Nephron progenitor cell (in vitro differentiated cells): ENCODE measurements around the gene PRKAG1.

ENCODE experiments used
- DNase-seq: peaks from one replicate; pipeline ENCODE4 v3.0.0; 2021
- H3K27ac Mint-ChIP-seq: 2 replicates; pipeline ENCODE4 v1.8.0; 2021; ENCODE audit warnings: mild to moderate bottlenecking, moderate library complexity, mixed read lengths
- H3K27me3 Mint-ChIP-seq: 2 replicates; pipeline ENCODE4 v1.8.0; 2021; ENCODE audit warnings: mild to moderate bottlenecking, low read depth, mixed read lengths; ENCODE audit not compliant: poor library complexity
- H3K36me3 Mint-ChIP-seq: 2 replicates; pipeline ENCODE4 v1.8.0; 2021; ENCODE audit warnings: low read depth, mixed read lengths
- H3K4me1 Mint-ChIP-seq: 2 replicates; pipeline ENCODE4 v1.8.0; 2021; ENCODE audit warnings: mixed read lengths
- H3K4me3 Mint-ChIP-seq: 2 replicates; pipeline ENCODE4 v1.8.0; 2021; ENCODE audit warnings: mild to moderate bottlenecking, moderate library complexity, mixed read lengths
- H3K9me3 Mint-ChIP-seq: 2 replicates; pipeline ENCODE4 v1.8.0; 2021; ENCODE audit warnings: mild to moderate bottlenecking, moderate library complexity, mixed read lengths
- CTCF ChIP-seq: fragments of 200-600 bp; sonication (generic); IDR thresholded peaks from 2 replicates; pipeline ENCODE4 v1.5.0; 2021; ENCODE audit warnings: antibody characterized with exemption

PRKAG1 gene

DNA sequence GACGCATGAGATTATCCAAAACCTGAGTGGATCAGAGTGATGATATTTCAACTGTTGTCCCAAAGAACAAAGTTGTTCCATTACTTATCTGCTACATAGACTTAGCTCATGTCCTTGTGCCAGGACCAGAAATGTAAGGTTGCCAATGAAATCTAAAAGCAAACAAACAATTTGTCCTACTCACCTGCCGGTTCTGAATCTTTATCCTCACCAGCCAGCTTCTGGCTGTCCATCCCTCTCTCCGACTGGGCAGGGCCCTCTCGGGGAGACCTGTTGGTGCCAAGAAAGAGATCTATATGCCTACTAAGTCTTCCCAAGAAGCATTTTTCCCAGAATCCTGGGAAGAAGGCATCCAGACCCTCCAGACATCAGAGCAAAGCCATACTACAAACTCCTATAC, 36.5 kb upstream of the PRKAG1 start:
- Mint-ChIP-seq H3K9me3 (no peaks in the 10 kb centered on the region), H3K36me3 (peaks cover 49% of the 10 kb centered on the region), H3K27ac (peak overlapping the region; percentile 40), H3K4me1 (peaks cover 39% of the 10 kb centered on the region), H3K4me3 (no peak overlapping the region), H3K27me3 (peaks cover 3% of the 10 kb centered on the region)
- DNase-seq: no peak
- TF ChIP-seq CTCF: no peak

DNA sequence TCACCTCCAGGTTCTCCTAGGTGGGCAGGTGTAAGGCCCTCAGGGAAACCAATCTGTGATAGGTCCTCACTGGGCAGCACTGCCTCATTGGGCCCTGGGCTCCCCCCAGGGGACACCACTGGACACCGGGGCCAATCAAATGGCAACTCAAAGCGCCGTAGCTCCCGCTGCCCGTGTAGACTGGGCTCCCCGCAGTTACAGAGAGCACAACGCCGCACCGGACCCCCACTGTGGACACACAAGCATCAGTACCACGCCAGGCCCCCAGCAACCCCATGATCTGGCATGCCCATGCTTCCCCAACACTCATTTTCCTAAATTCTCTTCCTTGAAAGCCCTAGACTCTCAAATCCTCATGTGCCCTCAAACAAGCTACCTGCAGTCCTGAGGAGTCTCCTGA, 35.9 kb upstream of the PRKAG1 start:
- no peak for TF ChIP-seq CTCF
- H3K4me1 Mint-ChIP-seq: peaks cover 39% of the 10 kb centered on the region
- DNase-seq: no peak
- no peak overlapping the region for H3K4me3 Mint-ChIP-seq
- no peaks in the 10 kb centered on the region for H3K9me3 Mint-ChIP-seq
- peaks cover 49% of the 10 kb centered on the region for H3K36me3 Mint-ChIP-seq
- peak overlapping the region; percentile 40 for H3K27ac Mint-ChIP-seq
- peaks cover 3% of the 10 kb centered on the region for H3K27me3 Mint-ChIP-seq

- peaks cover 38% of the 10 kb centered on the region for H3K4me1 Mint-ChIP-seq
- H3K27ac Mint-ChIP-seq: peak overlapping the region; percentile 42
- TF ChIP-seq CTCF: no peak
- no peak overlapping the region for H3K4me3 Mint-ChIP-seq
- H3K36me3 Mint-ChIP-seq: peaks cover 50% of the 10 kb centered on the region
- H3K27me3 Mint-ChIP-seq: peaks cover 3% of the 10 kb centered on the region
- no peaks in the 10 kb centered on the region for H3K9me3 Mint-ChIP-seq
- DNase-seq: no peak
Observed at GRCh38 chr12:49054096-49054495, 35.5 kb upstream of the PRKAG1 start.

DNA sequence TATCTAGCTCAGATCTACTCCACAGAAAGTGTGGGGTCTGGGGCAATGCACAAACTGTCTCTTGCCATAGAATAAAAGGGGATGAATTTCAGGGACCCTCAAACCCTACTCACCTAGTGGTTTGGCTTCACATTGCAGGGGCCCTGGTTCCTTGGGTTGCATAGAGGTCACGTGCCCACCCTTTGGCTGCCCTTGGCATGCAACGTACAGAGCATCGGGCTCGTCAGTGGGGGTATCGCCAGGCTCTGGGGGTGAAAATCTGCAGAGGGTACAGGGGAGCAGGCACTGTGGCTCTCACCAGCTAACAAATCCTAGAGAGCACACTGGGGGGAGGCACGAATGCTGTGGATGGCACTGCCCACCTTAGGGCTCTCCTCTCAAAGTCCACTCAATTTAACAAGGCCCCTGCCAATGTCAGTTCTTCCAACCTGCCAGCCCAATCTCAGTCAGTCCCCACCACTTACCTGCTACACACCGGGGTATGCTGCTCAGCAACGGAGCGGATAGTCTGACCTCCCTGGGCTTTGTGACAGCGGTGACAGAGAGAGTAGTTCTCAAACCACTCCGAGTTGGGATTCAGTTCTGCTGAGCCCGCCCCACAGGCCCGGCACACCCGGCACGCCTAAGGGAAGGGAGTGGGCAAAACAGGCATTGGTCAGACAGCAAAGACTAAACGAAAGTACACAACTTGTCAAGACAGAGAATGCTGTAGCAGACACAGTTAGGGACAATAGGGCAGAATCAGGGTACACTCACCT, 34.1 kb upstream of the PRKAG1 start:
- no peak for DNase-seq
- H3K4me3 Mint-ChIP-seq: no peak overlapping the region
- peaks cover 23% of the 10 kb centered on the region for H3K4me1 Mint-ChIP-seq
- H3K27me3 Mint-ChIP-seq: peaks cover 3% of the 10 kb centered on the region
- H3K9me3 Mint-ChIP-seq: no peaks in the 10 kb centered on the region
- H3K27ac Mint-ChIP-seq: no peak overlapping the region
- peaks cover 65% of the 10 kb centered on the region for H3K36me3 Mint-ChIP-seq
- TF ChIP-seq CTCF: no peak

- TF ChIP-seq CTCF: no peak
- H3K9me3 Mint-ChIP-seq: no peaks in the 10 kb centered on the region
- no peak for DNase-seq
- peaks cover 16% of the 10 kb centered on the region for H3K4me1 Mint-ChIP-seq
- H3K27ac Mint-ChIP-seq: no peak overlapping the region
- H3K27me3 Mint-ChIP-seq: peaks cover 3% of the 10 kb centered on the region
- no peak overlapping the region for H3K4me3 Mint-ChIP-seq
- H3K36me3 Mint-ChIP-seq: peaks cover 68% of the 10 kb centered on the region
Observed at GRCh38 chr12:49051777-49052438, 33.3 kb upstream of the PRKAG1 start.
